Astrocyte (in vitro differentiated cells and primary cell): Measurements from ENCODE around the gene SEC31A. TPM values are rescaled to one million over a fixed set of nuclear protein-coding genes. Genes with fewer than 3 reads are reported as not detected.

Experiments used
- DNase-seq: peaks from one replicate; pipeline ENCODE4 v3.0.0-alpha.2; 2010; ENCODE audit warnings: low read depth
- FAIRE-seq: peaks from 2 replicates; lab custom pipeline; 2011; peaks lifted over from hg19 to GRCh38; lab: Jason Lieb, UNC
- H2AFZ ChIP-seq: 2 replicates; pipeline ENCODE4 v1.6.0; 2012; ENCODE audit warnings: low read depth, low read length, inconsistent platforms
- H3K27ac ChIP-seq: 2 replicates; pipeline ENCODE4 v1.5.1; 2011; ENCODE audit warnings: low read depth, low read length, inconsistent platforms
- H3K27me3 ChIP-seq: 2 replicates; pipeline ENCODE4 v1.6.0; 2011; ENCODE audit warnings: low read length, inconsistent platforms; ENCODE audit not compliant: insufficient read depth
- H3K36me3 ChIP-seq: 2 replicates; pipeline ENCODE4 v1.5.1; 2011; ENCODE audit warnings: low read length, inconsistent platforms; ENCODE audit not compliant: insufficient read depth
- H3K4me1 ChIP-seq: 2 replicates; pipeline ENCODE4 v1.5.1; 2011; ENCODE audit warnings: low read length, inconsistent platforms; ENCODE audit not compliant: insufficient read depth
- H3K4me2 ChIP-seq: 2 replicates; pipeline ENCODE4 v1.6.0; 2012; ENCODE audit warnings: low read length, inconsistent platforms
- H3K4me3 ChIP-seq: 2 replicates; pipeline ENCODE4 v1.5.1; 2011; ENCODE audit warnings: low read depth, mild to moderate bottlenecking, low read length, inconsistent platforms; ENCODE audit not compliant: insufficient read depth
- H3K79me2 ChIP-seq: 2 replicates; pipeline ENCODE4 v1.6.0; 2012; ENCODE audit warnings: mild to moderate bottlenecking, low read length, inconsistent platforms; ENCODE audit not compliant: insufficient read depth
- H3K9ac ChIP-seq: 2 replicates; pipeline ENCODE4 v1.6.0; 2012; ENCODE audit warnings: mild to moderate bottlenecking, low read length, inconsistent platforms
- H3K9me3 ChIP-seq: 2 replicates; pipeline ENCODE4 v1.5.1; 2012; ENCODE audit warnings: low read depth, mild to moderate bottlenecking, low read length, inconsistent platforms; ENCODE audit not compliant: insufficient read depth
- H4K20me1 ChIP-seq: 2 replicates; pipeline ENCODE4 v1.6.0; 2012; ENCODE audit warnings: low read length, inconsistent platforms; ENCODE audit not compliant: insufficient read depth
- H3K27ac Mint-ChIP-seq: one replicate; pipeline ENCODE4 v1.8.0; 2021; ENCODE audit warnings: mild to moderate bottlenecking, mixed read lengths; ENCODE audit not compliant: unreplicated experiment
- H3K27me3 Mint-ChIP-seq: one replicate; pipeline ENCODE4 v1.8.0; 2021; ENCODE audit warnings: low read depth, mixed read lengths; ENCODE audit not compliant: unreplicated experiment
- H3K36me3 Mint-ChIP-seq: one replicate; pipeline ENCODE4 v1.8.0; 2021; ENCODE audit warnings: low read depth, mixed read lengths; ENCODE audit not compliant: unreplicated experiment
- H3K4me1 Mint-ChIP-seq: one replicate; pipeline ENCODE4 v1.8.0; 2021; ENCODE audit warnings: low read depth, mixed read lengths; ENCODE audit not compliant: unreplicated experiment
- H3K4me3 Mint-ChIP-seq: one replicate; pipeline ENCODE4 v1.8.0; 2021; ENCODE audit warnings: mild to moderate bottlenecking, moderate library complexity, mixed read lengths; ENCODE audit not compliant: unreplicated experiment
- H3K9me3 Mint-ChIP-seq: one replicate; pipeline ENCODE4 v1.8.0; 2021; ENCODE audit warnings: mild to moderate bottlenecking, mixed read lengths; ENCODE audit not compliant: unreplicated experiment
- CTCF ChIP-seq: IDR thresholded peaks from 2 replicates; pipeline ENCODE4 v1.5.1; 2011; ENCODE audit warnings: low read depth, mild to moderate bottlenecking, inconsistent platforms, low read length, moderate library complexity; ENCODE audit not compliant: insufficient read depth
- EZH2 ChIP-seq: IDR thresholded peaks from 2 replicates; pipeline ENCODE4 v1.6.1; 2012; ENCODE audit warnings: mild to moderate bottlenecking, low read length, inconsistent platforms; ENCODE audit not compliant: insufficient read depth
- total RNA-seq: library from RNA; stranded (reverse); gene quantifications from 2 replicates; pipeline ENCODE4 v1.2.1, GENCODE V29; 2021

The SEC31A gene
- total RNA-seq, 1 donor from 2014 or later, result 471 TPM

- TF ChIP-seq EZH2, result no peak
- TF ChIP-seq CTCF, result no peak
- H3K9ac ChIP-seq, result peak within 1 kb of the TSS; percentile 76
- peaks cover 16% of the 10 kb centered on the region for H3K4me1 Mint-ChIP-seq
- peaks cover 34% of the 10 kb centered on the region for H4K20me1 ChIP-seq
- H3K79me2 ChIP-seq, result peaks cover 33% of the 10 kb centered on the region
- H3K27ac Mint-ChIP-seq, result peak within 1 kb of the TSS; percentile 75
- peak within 1 kb of the TSS; percentile 84 for H2AFZ ChIP-seq
- peaks cover 22% of the 10 kb centered on the region for H3K4me1 ChIP-seq
- no peaks in the 10 kb centered on the region for H3K9me3 ChIP-seq
- H3K36me3 Mint-ChIP-seq, result peaks cover 12% of the 10 kb centered on the region
- H3K27me3 ChIP-seq, result no peaks in the 10 kb centered on the region
- H3K27me3 Mint-ChIP-seq, result no peaks in the 10 kb centered on the region
- peak within 1 kb of the TSS; percentile 68 for H3K4me3 ChIP-seq
- FAIRE-seq, result no peak
- peak within 1 kb of the TSS; percentile 0 for H3K27ac ChIP-seq
- H3K36me3 ChIP-seq, result no peaks in the 10 kb centered on the region
- peak within 1 kb of the TSS; percentile 94 for H3K4me2 ChIP-seq
- peak within 1 kb of the TSS; percentile 98 for H3K4me3 Mint-ChIP-seq
- DNase-seq, result peak; percentile 73
- H3K9me3 Mint-ChIP-seq, result no peaks in the 10 kb centered on the region
These were observed 92.6 kb downstream of the SEC31A start, which contains the start of gene SCD5 for GRCh38 chr4:82798168-82799005. Gene SCD5, minus strand, starts transcription at chr4:82798796. Its CDS starts 259 bp downstream, at chr4:82798537.

GRCh38 chr4:82797405-82798111 is 93.4 kb downstream of the SEC31A start:
- Histone ChIP-seq H3K27me3 (no peaks in the 10 kb centered on the region), H3K9me3 (no peaks in the 10 kb centered on the region), H3K4me2 (peak overlapping the region; percentile 94), H2AFZ (peak overlapping the region; percentile 68), H3K4me1 (peaks cover 25% of the 10 kb centered on the region), H3K9ac (peak overlapping the region; percentile 76), H3K36me3 (no peaks in the 10 kb centered on the region), H4K20me1 (peaks cover 40% of the 10 kb centered on the region), H3K27ac (no peak overlapping the region), H3K79me2 (peaks cover 36% of the 10 kb centered on the region), H3K4me3 (peak overlapping the region; percentile 68)
- Mint-ChIP-seq H3K27ac (peak overlapping the region; percentile 6), H3K4me3 (peak overlapping the region; percentile 98), H3K4me1 (peaks cover 25% of the 10 kb centered on the region), H3K27me3 (no peaks in the 10 kb centered on the region), H3K36me3 (peaks cover 15% of the 10 kb centered on the region), H3K9me3 (no peaks in the 10 kb centered on the region)
- no peak for TF ChIP-seq CTCF
- TF ChIP-seq EZH2, result no peak
- FAIRE-seq (no peak), DNase-seq (peak; percentile 46)
